Heart left ventricle (tissue), 16 donors: ENCODE results near the gene TMEM184C. TPM values are rescaled to one million over a fixed set of nuclear protein-coding genes. Genes with fewer than 3 reads are reported as not detected.

Source experiments
- ATAC-seq, 4 donors: fragments of 200-7000 bp; cut with Tn5 transposase; one replicate each; pipeline ENCODE4 v1.9.1; 2020 to 2022; ENCODE audit warnings: moderate library complexity in 4 of 4, mild to moderate bottlenecking in 3 of 4, moderate number of reproducible peaks in 1 of 4
- DNase-seq, 5 donors: peaks; one replicate each; pipeline ENCODE4 v3.0.0-alpha.2; 2020
- H3K27ac ChIP-seq, 12 donors: fragments of 200-600 bp; sonication (generic) in 4 of 12; one replicate each; pipeline versions ENCODE4 v1.5.0 to v1.8.0; 2016 to 2022; ENCODE audit warnings: mild to moderate bottlenecking in 2 of 12
- H3K27me3 ChIP-seq, 9 donors: fragments of 200-600 bp; sonication (generic) in 2 of 9; one replicate each; pipeline versions ENCODE4 v1.5.1 to v1.8.0; 2016 to 2022; ENCODE audit warnings: mild to moderate bottlenecking in 3 of 9
- H3K36me3 ChIP-seq, 9 donors: fragments of 200-600 bp; sonication (generic) in 2 of 9; one replicate each; pipeline versions ENCODE4 v1.5.0 to v1.8.0; 2018 to 2022; ENCODE audit warnings: mild to moderate bottlenecking in 2 of 9
- H3K4me1 ChIP-seq, 12 donors: fragments of 200-600 bp; sonication (generic) in 4 of 12; one replicate each; pipeline versions ENCODE4 v1.5.0 to v1.8.0; 2016 to 2022; ENCODE audit warnings: mild to moderate bottlenecking in 3 of 12
- H3K4me3 ChIP-seq, 12 donors: fragments of 200-600 bp; sonication (generic) in 4 of 12; one replicate each; pipeline versions ENCODE4 v1.5.0 to v1.8.0; 2017 to 2022; ENCODE audit warnings: mild to moderate bottlenecking in 9 of 12, moderate library complexity in 4 of 12
- H3K9me3 ChIP-seq, 12 donors: fragments of 200-600 bp; sonication (generic) in 4 of 12; one replicate each; pipeline versions ENCODE4 v1.5.0 to v1.8.0; 2016 to 2022; ENCODE audit warnings: mild to moderate bottlenecking in 1 of 12
- POLR2A ChIP-seq, 2 donors: fragments of 450-650 bp; IDR thresholded peaks; one replicate each; pipeline ENCODE4 v1.6.1; 2017; ENCODE audit warnings: antibody characterized with exemption in 2 of 2, mild to moderate bottlenecking in 2 of 2, moderate library complexity in 2 of 2
- WGBS, 4 donors: extraction: QIAGEN DNeasy Blood & Tissue Kit in 2 of 4; methylation state at CpG; one replicate each; pipeline versions ENCODE4 v1.1.5 to v1.1.7; 2013 to 2018; 5-methylcytosine and 5-hydroxymethylcytosine counted together
- intact Hi-C, 10 donors: fragments of 100-400 bp; cut with DNase I; formaldehyde crosslinking; loops; one replicate each; pipeline versions ENCODE4 v1.11.1 to v1.14.2; 2022
- polyA plus RNA-seq, 2 donors: library from polyadenylated mRNA; stranded (reverse); fragments of 200-250 nt; gene quantifications; one replicate each; pipeline ENCODE4 v1.2.3, GENCODE V29; 2013
- total RNA-seq, 9 donors: library from RNA; depleted of rRNA in 2 of 9; stranded (reverse); fragments of >200 nt in 2 of 9; fragmentation: NEBNext Ultra II Directional in 3 of 9; extraction: Animal tissue kit (Norgen Biotek cat#: 25700) in 3 of 9; gene quantifications; one replicate each; pipeline versions ENCODE4 v1.1.0 to v1.2.4, GENCODE V29; 2016 to 2023
- TF ChIP-seq, protein P1 (sequence below), 12 donors: fragments of 200-600 bp; sonication (generic) in 4 of 12; IDR thresholded peaks; one replicate each; pipeline versions ENCODE4 v1.5.0 to v1.8.0; 2018 to 2022; ENCODE audit warnings: antibody characterized with exemption in 12 of 12, mild to moderate bottlenecking in 5 of 12
- donor health status: ischemic (EF 13 %, LVEDD 7.1; RV severe dilation, severe dysfunction).
- donor health status: healthy with polysubstance abuse.
- donor health status: DM: no; HTN: yes; CAD: no.
- donor health status: DM: no; HTN: no; CAD: no.
- donor health status: ischemic (EF 25% LVEDD 6.9; RV normal size, moderate dysfunction).
- donor health status: ischemic (EF 25% LVEDD 5.7; RV mildly dilated, moderate dysfunction).
- donor health status: healthy.
- donor health status: DM: yes; HTN: yes; CAD: no.
- donor health status: ischemic (EF 35%, LVEDD 5.7; RV mildly dilated, moderate dysfunction).
- donor health status: nonischemic (EF 11% LVEDD 7.7; RV severe dilation, severe dysfunction).
- donor health status: DM: yes; HTN: yes; CAD: no.
- donor health status: PGD.
- donor health status: ischemic (EF 29% LVEDD 5.4; RV normal size, mild dysfunction).
- donor health status: nonischemic (EF 23%, LVEDD 6.1; RV moderate dilation, normal function).

TMEM184C gene
- total and polyA plus RNA-seq, 11 donors = 4.2 to 29.4 (median 26.2) TPM

DNA sequence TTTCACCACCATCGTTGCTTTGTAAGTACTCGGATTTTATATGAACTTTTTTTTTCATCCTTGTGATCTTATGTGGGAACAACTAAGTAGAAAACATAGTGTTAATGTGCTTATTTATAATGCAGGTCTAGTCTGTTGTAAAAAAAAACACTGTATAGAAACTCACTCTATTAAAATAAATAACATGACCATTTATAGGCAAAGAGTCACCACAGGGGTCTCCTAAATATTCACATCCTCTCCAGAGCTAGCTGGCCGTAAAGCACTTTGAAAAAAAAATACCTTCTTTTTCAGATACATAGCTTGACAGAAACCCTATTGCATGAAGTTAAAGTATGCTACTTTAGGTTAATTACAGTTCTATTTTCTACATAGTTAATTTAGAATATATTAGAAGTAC, 11.2 kb downstream of the TMEM184C start:
- Histone ChIP-seq H3K4me1 (no peaks in the 10 kb centered on the region), H3K36me3 (peaks cover 0 to 100% (median 99%) of the 10 kb centered on the region in 9 donors), H3K27ac (no peak overlapping the region), H3K27me3 (no peaks in the 10 kb centered on the region), H3K9me3 (no peaks in the 10 kb centered on the region), H3K4me3 (no peak overlapping the region)
- TF ChIP-seq, protein P1, sequence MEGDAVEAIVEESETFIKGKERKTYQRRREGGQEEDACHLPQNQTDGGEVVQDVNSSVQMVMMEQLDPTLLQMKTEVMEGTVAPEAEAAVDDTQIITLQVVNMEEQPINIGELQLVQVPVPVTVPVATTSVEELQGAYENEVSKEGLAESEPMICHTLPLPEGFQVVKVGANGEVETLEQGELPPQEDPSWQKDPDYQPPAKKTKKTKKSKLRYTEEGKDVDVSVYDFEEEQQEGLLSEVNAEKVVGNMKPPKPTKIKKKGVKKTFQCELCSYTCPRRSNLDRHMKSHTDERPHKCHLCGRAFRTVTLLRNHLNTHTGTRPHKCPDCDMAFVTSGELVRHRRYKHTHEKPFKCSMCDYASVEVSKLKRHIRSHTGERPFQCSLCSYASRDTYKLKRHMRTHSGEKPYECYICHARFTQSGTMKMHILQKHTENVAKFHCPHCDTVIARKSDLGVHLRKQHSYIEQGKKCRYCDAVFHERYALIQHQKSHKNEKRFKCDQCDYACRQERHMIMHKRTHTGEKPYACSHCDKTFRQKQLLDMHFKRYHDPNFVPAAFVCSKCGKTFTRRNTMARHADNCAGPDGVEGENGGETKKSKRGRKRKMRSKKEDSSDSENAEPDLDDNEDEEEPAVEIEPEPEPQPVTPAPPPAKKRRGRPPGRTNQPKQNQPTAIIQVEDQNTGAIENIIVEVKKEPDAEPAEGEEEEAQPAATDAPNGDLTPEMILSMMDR (IDR thresholded peaks at IDR 0.05) = no peak
- no peak for TF ChIP-seq POLR2A (IDR thresholded peaks at IDR 0.05)
- 70 to 80% (median 74%) methylated on average over 3 of the region's 3 CpGs for WGBS, 4 donors
- no peak for DNase-seq
- no peak for ATAC-seq
- intact Hi-C loops = loop anchor here in 2 of 10 donors (10.0 kb wide), 2 partner anchors 236 to 1206 kb away; no protein-coding TSS in a partner anchor

DNA sequence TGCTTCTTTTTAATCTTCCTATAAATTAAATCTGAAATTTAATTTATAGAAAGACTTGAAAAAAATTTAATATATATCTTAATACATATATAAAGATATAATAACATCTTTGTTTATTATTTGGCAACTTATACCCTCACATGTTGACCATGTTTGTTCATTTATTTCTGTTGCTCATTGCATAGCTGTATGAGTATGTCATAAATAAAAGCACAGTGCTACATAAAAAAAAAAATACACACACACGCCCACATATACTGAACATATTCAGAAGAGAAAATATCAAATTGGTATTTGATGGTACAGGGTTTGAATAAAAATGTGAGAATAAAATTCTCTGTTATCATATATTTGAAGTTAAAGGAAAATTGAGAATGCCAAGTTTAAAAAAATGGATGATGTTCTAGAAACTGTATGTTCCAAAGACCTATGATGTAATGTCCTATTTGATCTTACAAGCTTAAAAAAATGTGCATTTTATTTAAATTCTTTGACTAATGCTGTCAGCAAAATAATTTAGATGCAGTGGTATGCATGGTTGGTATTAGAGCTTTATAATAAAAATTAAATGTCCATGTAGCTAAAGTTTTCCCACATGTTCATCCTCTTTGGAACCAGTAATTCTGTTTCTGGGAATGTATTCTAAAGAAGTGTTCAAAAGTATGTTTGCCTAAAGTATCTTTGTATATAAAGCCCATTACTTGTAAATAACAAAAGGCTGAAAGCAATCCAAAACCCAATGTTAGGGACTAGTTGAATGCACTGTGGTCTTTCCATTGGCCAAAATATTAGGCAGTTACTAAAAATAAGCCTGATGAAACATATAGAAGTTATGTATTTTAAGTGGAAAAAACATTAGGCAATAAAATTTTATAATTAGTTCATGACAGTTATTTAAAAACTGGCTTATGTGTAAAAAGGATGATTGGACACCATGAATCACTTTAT, 12.9 kb downstream of the TMEM184C start:
- intact Hi-C loops = loop anchor here in 2 of 10 donors (10.0 kb wide), 2 partner anchors 235 to 1205 kb away; no protein-coding TSS in a partner anchor
- no peak overlapping the region for H3K27ac ChIP-seq
- no peak overlapping the region for H3K4me3 ChIP-seq
- H3K27me3 ChIP-seq = no peaks in the 10 kb centered on the region
- H3K36me3 ChIP-seq = peaks cover 0 to 100% (median 99%) of the 10 kb centered on the region in 9 donors
- no peaks in the 10 kb centered on the region for H3K4me1 ChIP-seq
- TF ChIP-seq, protein P1 (IDR thresholded peaks at IDR 0.05) = no peak
- no peak for TF ChIP-seq POLR2A (IDR thresholded peaks at IDR 0.05)
- no peaks in the 10 kb centered on the region for H3K9me3 ChIP-seq
- DNase-seq (no peak), ATAC-seq (no peak)
- 85 to 98% (median 93%) methylated on average over 1 of the region's 1 CpG for WGBS, 4 donors

DNA sequence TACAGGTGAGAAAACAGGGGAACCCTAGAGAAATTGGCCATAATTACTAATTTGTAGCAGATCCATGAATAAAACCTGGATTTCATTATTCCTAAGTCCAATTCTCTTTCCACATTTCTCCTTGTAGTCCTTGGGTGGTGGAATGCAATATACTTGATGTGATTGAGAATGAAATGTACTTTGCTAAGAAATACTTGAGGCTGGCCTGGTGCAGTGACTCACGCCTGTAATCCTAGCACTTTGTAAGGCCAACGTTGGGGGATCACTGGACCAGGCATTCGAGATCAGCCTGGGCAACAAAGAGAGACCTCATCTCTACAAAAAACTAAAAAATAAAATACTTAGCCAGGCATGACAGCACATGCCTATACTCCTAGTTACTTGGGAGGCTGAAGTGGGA, 15.9 kb downstream of the TMEM184C start:
- H3K9me3 ChIP-seq = peaks cover 0 to 10% (median 0%) of the 10 kb centered on the region in 12 donors

DNA sequence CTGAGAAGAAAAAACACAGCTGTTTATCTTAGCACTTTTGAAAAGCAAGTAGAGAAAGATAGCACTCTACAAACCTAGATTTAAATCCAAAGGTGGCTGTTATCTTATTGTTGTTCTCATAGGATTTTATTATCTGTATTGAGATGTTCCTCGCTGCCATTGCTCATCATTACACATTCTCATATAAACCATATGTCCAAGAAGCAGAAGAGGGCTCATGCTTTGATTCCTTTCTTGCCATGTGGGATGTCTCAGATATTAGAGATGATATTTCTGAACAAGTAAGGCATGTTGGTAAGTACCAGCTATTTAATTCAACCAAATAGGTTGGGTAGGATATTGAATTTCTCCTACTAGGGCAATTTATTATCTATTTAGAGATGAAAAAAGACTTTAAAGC, 16.4 kb downstream of the TMEM184C start:
- no peaks in the 10 kb centered on the region for H3K4me1 ChIP-seq
- no peak for ATAC-seq
- TF ChIP-seq POLR2A (IDR thresholded peaks at IDR 0.05) = no peak
- TF ChIP-seq, protein P1 (IDR thresholded peaks at IDR 0.05) = no peak
- H3K9me3 ChIP-seq = peaks cover 0 to 10% (median 0%) of the 10 kb centered on the region in 12 donors
- 78 to 95% (median 89%) methylated on average over 1 of the region's 1 CpG for WGBS, 4 donors
- H3K4me3 ChIP-seq = no peak overlapping the region
- no peak for DNase-seq
- no peak overlapping the region for H3K27ac ChIP-seq
- intact Hi-C loops = no loop called here
- no peaks in the 10 kb centered on the region for H3K27me3 ChIP-seq
- peaks cover 0 to 100% (median 94%) of the 10 kb centered on the region in 9 donors for H3K36me3 ChIP-seq

More for the DNA sequence above, 15.9 kb downstream of the TMEM184C start:
- Histone ChIP-seq H3K36me3 (peaks cover 0 to 100% (median 98%) of the 10 kb centered on the region in 9 donors), H3K4me1 (no peaks in the 10 kb centered on the region), H3K27me3 (no peaks in the 10 kb centered on the region), H3K27ac (no peak overlapping the region), H3K4me3 (no peak overlapping the region)
- ATAC-seq (no peak), DNase-seq (no peak)
- intact Hi-C loops = no loop called here
- WGBS, 4 donors = 84 to 90% (median 88%) methylated on average over 3 of the region's 3 CpGs
- no peak for TF ChIP-seq POLR2A (IDR thresholded peaks at IDR 0.05)
- TF ChIP-seq, protein P1 (IDR thresholded peaks at IDR 0.05) = no peak
